ENCODE data around the gene USP8. TPM values are rescaled to one million over a fixed set of nuclear protein-coding genes. Genes with fewer than 3 reads are reported as not detected.

USP8 gene
- total RNA-seq, 1 donor from 2014 or later, result 74.6 TPM

DNA sequence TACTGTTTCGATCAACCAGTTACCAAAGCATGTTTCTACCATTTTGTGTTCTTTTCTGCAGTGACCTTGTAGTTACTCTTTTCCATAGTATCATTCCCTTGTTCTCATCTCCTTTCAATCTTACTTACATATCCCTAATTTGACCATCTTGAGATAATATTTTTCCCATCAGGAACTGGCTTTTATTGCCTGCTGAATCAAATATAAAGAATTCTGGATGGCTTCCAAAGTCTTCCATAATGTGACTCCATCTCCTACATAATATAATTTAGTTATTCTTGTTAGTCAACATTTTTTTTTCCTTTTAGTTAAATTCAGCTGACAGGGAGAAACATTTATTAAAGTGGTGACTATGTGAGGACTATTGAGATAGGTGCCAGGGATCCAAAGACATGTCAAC lies 7.0 kb downstream of the USP8 start:
- TF ChIP-seq, protein P1, sequence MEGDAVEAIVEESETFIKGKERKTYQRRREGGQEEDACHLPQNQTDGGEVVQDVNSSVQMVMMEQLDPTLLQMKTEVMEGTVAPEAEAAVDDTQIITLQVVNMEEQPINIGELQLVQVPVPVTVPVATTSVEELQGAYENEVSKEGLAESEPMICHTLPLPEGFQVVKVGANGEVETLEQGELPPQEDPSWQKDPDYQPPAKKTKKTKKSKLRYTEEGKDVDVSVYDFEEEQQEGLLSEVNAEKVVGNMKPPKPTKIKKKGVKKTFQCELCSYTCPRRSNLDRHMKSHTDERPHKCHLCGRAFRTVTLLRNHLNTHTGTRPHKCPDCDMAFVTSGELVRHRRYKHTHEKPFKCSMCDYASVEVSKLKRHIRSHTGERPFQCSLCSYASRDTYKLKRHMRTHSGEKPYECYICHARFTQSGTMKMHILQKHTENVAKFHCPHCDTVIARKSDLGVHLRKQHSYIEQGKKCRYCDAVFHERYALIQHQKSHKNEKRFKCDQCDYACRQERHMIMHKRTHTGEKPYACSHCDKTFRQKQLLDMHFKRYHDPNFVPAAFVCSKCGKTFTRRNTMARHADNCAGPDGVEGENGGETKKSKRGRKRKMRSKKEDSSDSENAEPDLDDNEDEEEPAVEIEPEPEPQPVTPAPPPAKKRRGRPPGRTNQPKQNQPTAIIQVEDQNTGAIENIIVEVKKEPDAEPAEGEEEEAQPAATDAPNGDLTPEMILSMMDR (IDR thresholded peaks at IDR 0.05), result no peak
- H3K4me1 ChIP-seq, result peaks cover 8% of the 10 kb centered on the region
- intact Hi-C loops (cut with DNase I), result no loop called here
- peaks cover 8% of the 10 kb centered on the region for H3K36me3 ChIP-seq
- ATAC-seq (no peak), DNase-seq (no peak)
- H3K9me3 ChIP-seq, result no peaks in the 10 kb centered on the region
- no peaks in the 10 kb centered on the region for H3K27me3 ChIP-seq (ENCODE audit: low read depth)
- H3K4me3 ChIP-seq, result no peak overlapping the region
- H3K27ac ChIP-seq, result no peak overlapping the region

DNA sequence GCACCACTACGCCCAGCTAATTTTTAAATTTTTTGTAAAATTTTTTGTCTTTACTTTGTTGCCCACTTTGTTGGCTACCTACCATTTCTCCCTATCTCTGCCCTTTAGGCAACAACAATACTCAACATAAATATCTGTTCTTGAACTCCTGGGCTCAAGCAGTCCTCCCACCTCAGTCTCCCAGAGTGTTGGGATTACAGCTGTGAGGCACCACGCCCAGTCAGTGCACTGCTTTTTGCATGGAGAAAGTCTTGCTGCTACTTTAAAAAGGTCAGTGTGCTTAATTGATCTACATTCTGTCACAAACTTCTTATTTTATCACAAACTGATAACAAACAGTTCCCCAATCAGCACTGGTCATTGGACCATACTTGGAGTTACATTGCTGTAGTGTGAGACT lies 8.0 kb downstream of the USP8 start:
- no peaks in the 10 kb centered on the region for H3K27me3 ChIP-seq (ENCODE audit: low read depth)
- intact Hi-C loops (cut with DNase I), result no loop called here
- no peak overlapping the region for H3K27ac ChIP-seq
- no peak overlapping the region for H3K4me3 ChIP-seq
- no peak for ATAC-seq
- H3K9me3 ChIP-seq, result no peaks in the 10 kb centered on the region
- peaks cover 8% of the 10 kb centered on the region for H3K36me3 ChIP-seq
- no peak for DNase-seq
- TF ChIP-seq, protein P1 (IDR thresholded peaks at IDR 0.05), result no peak
- peaks cover 9% of the 10 kb centered on the region for H3K4me1 ChIP-seq

DNA sequence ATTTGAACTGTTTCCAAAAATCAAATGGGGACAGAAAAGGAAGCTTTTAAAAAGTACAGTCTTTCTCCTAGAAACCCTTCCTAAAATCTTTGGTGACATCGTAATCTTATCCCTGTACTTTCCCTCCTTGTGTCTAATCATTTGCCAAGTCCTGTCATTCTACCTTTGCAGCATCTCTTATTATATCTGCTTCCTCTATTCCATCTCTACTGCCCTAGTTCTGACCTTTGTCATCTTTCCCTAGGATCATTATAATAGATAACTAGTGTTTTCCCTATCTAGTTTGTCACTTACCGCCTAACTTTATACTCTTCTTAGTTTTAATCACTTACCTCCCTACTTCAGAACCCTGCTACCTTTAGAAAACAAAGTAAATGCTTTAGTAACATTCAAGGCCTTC lies 11.6 kb downstream of the USP8 start:
- no peak for DNase-seq
- H3K27ac ChIP-seq, result no peak overlapping the region
- ATAC-seq, result no peak
- intact Hi-C loops (cut with DNase I), result no loop called here
- no peaks in the 10 kb centered on the region for H3K27me3 ChIP-seq (ENCODE audit: low read depth)
- H3K9me3 ChIP-seq, result no peaks in the 10 kb centered on the region
- H3K36me3 ChIP-seq, result peaks cover 29% of the 10 kb centered on the region
- TF ChIP-seq, protein P1 (IDR thresholded peaks at IDR 0.05), result no peak
- no peak overlapping the region for H3K4me3 ChIP-seq
- H3K4me1 ChIP-seq, result peaks cover 9% of the 10 kb centered on the region

DNA sequence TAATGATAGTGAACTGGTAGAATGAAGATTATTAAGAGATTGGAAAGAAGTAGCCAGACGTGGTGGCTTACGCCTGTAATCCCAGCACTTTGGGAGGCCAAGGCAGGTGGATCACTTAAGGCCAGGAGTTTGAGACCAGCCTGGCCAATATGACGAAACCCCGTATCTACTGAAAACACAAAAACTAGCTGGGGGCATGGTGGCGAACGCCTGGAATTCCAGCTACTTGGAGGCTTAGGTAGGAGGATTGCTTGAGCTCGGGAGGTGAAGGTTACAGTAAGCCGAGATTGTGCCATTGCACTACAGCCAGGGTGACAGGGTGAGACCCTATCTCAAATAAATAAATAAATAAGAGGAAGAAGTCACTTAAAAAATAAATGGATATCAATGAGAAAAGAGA lies 14.0 kb downstream of the USP8 start:
- Histone ChIP-seq H3K9me3 (no peaks in the 10 kb centered on the region), H3K4me1 (peaks cover 4% of the 10 kb centered on the region), H3K4me3 (no peak overlapping the region), H3K27me3 (ENCODE audit: low read depth) (no peaks in the 10 kb centered on the region), H3K36me3 (peaks cover 49% of the 10 kb centered on the region), H3K27ac (no peak overlapping the region)
- ATAC-seq (no peak), DNase-seq (no peak)
- intact Hi-C loops (cut with DNase I), result no loop called here
- TF ChIP-seq, protein P1 (IDR thresholded peaks at IDR 0.05), result no peak

DNA sequence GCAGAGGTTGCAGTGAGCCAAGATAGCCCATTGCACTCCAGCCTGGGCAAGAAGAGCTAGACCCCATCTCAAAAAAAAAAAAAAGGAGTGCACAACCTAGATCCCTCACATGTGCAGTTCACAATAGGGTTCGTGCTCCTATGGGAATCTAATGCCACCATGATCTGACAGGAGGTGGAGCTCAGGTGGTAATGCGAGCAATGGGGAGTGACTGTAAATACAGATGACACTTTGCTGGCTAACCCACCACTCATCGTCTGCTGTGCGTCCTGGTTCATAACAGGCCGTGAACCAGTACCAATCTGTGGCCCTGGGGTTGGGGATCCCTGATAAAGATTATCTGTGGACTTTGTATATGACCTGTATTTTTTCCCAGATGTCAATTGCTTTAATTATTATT lies 16.7 kb downstream of the USP8 start:
- intact Hi-C loops (cut with DNase I), result no loop called here
- peaks cover 4% of the 10 kb centered on the region for H3K4me1 ChIP-seq
- TF ChIP-seq, protein P1 (IDR thresholded peaks at IDR 0.05), result no peak
- no peak overlapping the region for H3K27ac ChIP-seq
- no peak for DNase-seq
- H3K4me3 ChIP-seq, result no peak overlapping the region
- H3K27me3 ChIP-seq (ENCODE audit: low read depth), result no peaks in the 10 kb centered on the region
- H3K9me3 ChIP-seq, result no peaks in the 10 kb centered on the region
- no peak for ATAC-seq
- H3K36me3 ChIP-seq, result peaks cover 64% of the 10 kb centered on the region

DNA sequence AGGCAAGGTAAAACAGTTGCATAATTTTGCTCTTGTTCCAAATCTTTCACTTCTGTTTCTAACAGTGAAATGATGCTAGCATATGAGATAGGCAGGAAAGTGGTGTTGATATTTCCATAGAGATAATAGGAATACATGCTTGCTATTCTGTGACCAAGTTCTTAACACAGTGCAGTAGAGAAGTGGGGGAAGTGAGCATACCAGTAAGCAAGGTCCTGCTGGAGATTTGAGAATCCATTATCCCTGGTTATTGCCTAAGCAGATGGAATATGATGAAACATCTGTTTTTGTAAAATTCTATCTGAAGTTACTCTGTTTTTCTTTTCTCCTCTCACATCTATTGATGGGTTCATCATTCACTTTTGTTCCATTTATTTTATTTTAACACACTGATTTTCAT lies 28.7 kb downstream of the USP8 start:
- H3K27ac ChIP-seq, result no peak overlapping the region
- ATAC-seq, result peak in 1 of 2 donors; percentile 48
- peaks cover 73% of the 10 kb centered on the region for H3K36me3 ChIP-seq

More for the DNA sequence above, 28.7 kb downstream of the USP8 start:
- no peak for DNase-seq
- H3K4me1 ChIP-seq, result no peaks in the 10 kb centered on the region
- TF ChIP-seq, protein P1 (IDR thresholded peaks at IDR 0.05), result no peak
- H3K4me3 ChIP-seq, result no peak overlapping the region
- intact Hi-C loops (cut with DNase I), result no loop called here
- H3K27me3 ChIP-seq (ENCODE audit: low read depth), result no peaks in the 10 kb centered on the region
- H3K9me3 ChIP-seq, result no peaks in the 10 kb centered on the region

Measured in lower lobe of right lung (tissue), 2 donors.